HEK293 (cell line): ENCODE measurements around the gene UCN2.

Source experiments
- CTCF ChIA-PET: fragments of 350-600 bp; formaldehyde crosslinking; extraction: SDS; loops from one replicate; lab custom pipeline; 2021; ENCODE audit warnings: antibody characterized with exemption; lab: Yijun Ruan, JAX
- POLR2A ChIA-PET: fragments of 300-600 bp; formaldehyde crosslinking; extraction: SDS; loops from one replicate; lab custom pipeline; 2020; ENCODE audit warnings: antibody characterized with exemption, inconsistent platforms; lab: Yijun Ruan, JAX
- H3K27ac ChIP-seq: fragments of 200-500 bp; sonication (Bioruptor generic); 2 replicates; pipeline ENCODE4 v1.5.1; 2014; ENCODE audit warnings: low read depth, low read length, control low read depth, inconsistent platforms; ENCODE audit errors: extremely low read depth
- H3K36me3 ChIP-seq, 2 experiments: fragments of 200-500 bp in 1 of 2; sonication (Bioruptor generic) in 1 of 2; 1 replicate in 1 of 2; 2 replicates in 1 of 2; pipeline ENCODE4 v1.5.1; 2014 to 2017; ENCODE audit warnings: inconsistent platforms in 2 of 2, low read length in 2 of 2; ENCODE audit not compliant: control insufficient read depth in 2 of 2, insufficient read depth in 1 of 2
- H3K4me1 ChIP-seq: fragments of 200-500 bp; sonication (Bioruptor generic); 2 replicates; pipeline ENCODE4 v1.5.1; 2014; ENCODE audit warnings: mild to moderate bottlenecking, low read length, inconsistent platforms; ENCODE audit not compliant: control insufficient read depth, insufficient read depth
- H3K4me3 ChIP-seq: 2 replicates; pipeline ENCODE4 v1.5.1; 2011; ENCODE audit warnings: low read depth, mild to moderate bottlenecking, control low read depth, low read length, moderate library complexity
- H3K9me3 ChIP-seq: fragments of 200-500 bp; sonication (Bioruptor generic); 2 replicates; pipeline ENCODE4 v1.5.1; 2014; ENCODE audit warnings: low read depth, low read length, inconsistent platforms; ENCODE audit not compliant: control insufficient read depth, insufficient read depth
- ATF2 ChIP-seq: fragments of 450-650 bp; formaldehyde crosslinking; IDR thresholded peaks from 2 replicates; pipeline ENCODE4 v1.5.1; 2016; ENCODE audit warnings: missing biosample characterization, missing genetic modification characterization, low read depth
- GLI2 ChIP-seq: fragments of 450-650 bp; formaldehyde crosslinking; IDR thresholded peaks from 2 replicates; pipeline ENCODE4; 2017; ENCODE audit warnings: missing biosample characterization, missing genetic modification characterization, low read depth, borderline replicate concordance
- MYNN ChIP-seq: fragments of 450-650 bp; formaldehyde crosslinking; IDR thresholded peaks from 2 replicates; pipeline ENCODE4 v1.5.1; 2016; ENCODE audit warnings: missing biosample characterization, missing genetic modification characterization, borderline replicate concordance
- SCRT2 ChIP-seq: fragments of 450-650 bp; formaldehyde crosslinking; IDR thresholded peaks from 2 replicates; pipeline ENCODE4 v1.5.1; 2016; ENCODE audit warnings: missing biosample characterization, missing genetic modification characterization
- TCF7L2 ChIP-seq: IDR thresholded peaks from 2 replicates; pipeline ENCODE4 v1.6.1; 2011; ENCODE audit warnings: low read depth, mild to moderate bottlenecking, inconsistent platforms, low read length, moderate library complexity, borderline replicate concordance
- TSHZ1 ChIP-seq: fragments of 450-650 bp; formaldehyde crosslinking; IDR thresholded peaks from 2 replicates; pipeline ENCODE4 v1.5.1; 2016; ENCODE audit warnings: missing biosample characterization, missing genetic modification characterization, borderline replicate concordance
- ZBTB49 ChIP-seq: fragments of 450-650 bp; formaldehyde crosslinking; IDR thresholded peaks from 2 replicates; pipeline ENCODE4 v1.5.1; 2016; ENCODE audit warnings: missing biosample characterization, missing genetic modification characterization, low read depth
- ZIC2 ChIP-seq: fragments of 450-650 bp; formaldehyde crosslinking; IDR thresholded peaks from 2 replicates; pipeline ENCODE4 v1.5.1; 2016; ENCODE audit warnings: missing biosample characterization, missing genetic modification characterization
- ZNF140 ChIP-seq: fragments of 450-650 bp; formaldehyde crosslinking; IDR thresholded peaks from 2 replicates; pipeline ENCODE4 v1.5.1; 2016; ENCODE audit warnings: missing biosample characterization, missing genetic modification characterization
- ZNF174 ChIP-seq: fragments of 450-650 bp; formaldehyde crosslinking; IDR thresholded peaks from 2 replicates; pipeline ENCODE4 v1.5.0; 2017; ENCODE audit warnings: missing biosample characterization, mild to moderate bottlenecking, missing genetic modification characterization
- ZNF280C ChIP-seq: fragments of 450-650 bp; formaldehyde crosslinking; IDR thresholded peaks from 2 replicates; pipeline ENCODE4 v1.5.1; 2016; ENCODE audit warnings: missing biosample characterization, missing genetic modification characterization
- ZNF544 ChIP-seq: fragments of 450-650 bp; formaldehyde crosslinking; IDR thresholded peaks from 2 replicates; pipeline ENCODE4 v1.5.0; 2017; ENCODE audit warnings: missing biosample characterization, missing genetic modification characterization
- ZNF610 ChIP-seq: fragments of 450-650 bp; formaldehyde crosslinking; IDR thresholded peaks from 2 replicates; pipeline ENCODE4 v1.5.1; 2016; ENCODE audit warnings: missing biosample characterization, missing genetic modification characterization, borderline replicate concordance
- ZNF660 ChIP-seq: fragments of 450-650 bp; IDR thresholded peaks from 2 replicates; pipeline ENCODE4 v1.5.1; 2018; ENCODE audit warnings: missing biosample characterization, mild to moderate bottlenecking, missing genetic modification characterization
- ZSCAN18 ChIP-seq: fragments of 450-650 bp; formaldehyde crosslinking; IDR thresholded peaks from 2 replicates; pipeline ENCODE4 v1.5.1; 2016; ENCODE audit warnings: missing biosample characterization, missing genetic modification characterization
- ZSCAN30 ChIP-seq: fragments of 450-650 bp; IDR thresholded peaks from 2 replicates; pipeline ENCODE4 v1.5.1; 2018; ENCODE audit warnings: missing biosample characterization, mild to moderate bottlenecking, missing genetic modification characterization, moderate library complexity

Gene UCN2

GRCh38 chr3:48548126-48548525 is 15.5 kb downstream of the UCN2 start:
- no peaks in the 10 kb centered on the region for H3K9me3 ChIP-seq
- no peak overlapping the region for H3K4me3 ChIP-seq
- no peak overlapping the region for H3K27ac ChIP-seq
- no peaks in the 10 kb centered on the region for H3K4me1 ChIP-seq
- ChIA-PET CTCF (interaction anchor here (0.7 to 3.0 kb wide), 6 partner anchors 8 to 147 kb away, joined by 3 to 47 read pairs (median 4); no protein-coding TSS in a partner anchor), POLR2A (no interaction called here)
- peaks cover 0 to 18% of the 10 kb centered on the region in 2 experiments; a peak in 1 of 3 replicates for H3K36me3 ChIP-seq
- no peak for TF ChIP-seq MYNN
- no peak for TF ChIP-seq ZIC2
- TF ChIP-seq ZBTB49 (tag by site-specific recombination), result no peak
- no peak for TF ChIP-seq TSHZ1 (tag by site-specific recombination)
- no peak for TF ChIP-seq ZNF280C (tag by site-specific recombination)
- no peak for TF ChIP-seq ZNF610 (tag by site-specific recombination)
- TF ChIP-seq ZSCAN30 (tag by site-specific recombination), result no peak
- TF ChIP-seq ZNF140 (tag by site-specific recombination), result no peak
- TF ChIP-seq ATF2, result no peak
- no peak for TF ChIP-seq TCF7L2
- TF ChIP-seq ZSCAN18 (tag by site-specific recombination), result no peak

GRCh38 chr3:48546203-48546829 is 17.3 kb downstream of the UCN2 start:
- ChIA-PET CTCF (interaction anchor here (0.6 to 1.3 kb wide), 4 partner anchors 50 to 313 kb away, joined by 3 to 7 read pairs (median 4); no protein-coding TSS in a partner anchor), POLR2A (no interaction called here)
- Histone ChIP-seq H3K27ac (no peak overlapping the region), H3K4me3 (no peak overlapping the region), H3K36me3 (peaks cover 0 to 24% of the 10 kb centered on the region in 2 experiments; a peak in 1 of 3 replicates), H3K9me3 (no peaks in the 10 kb centered on the region), H3K4me1 (no peaks in the 10 kb centered on the region)
- TF ChIP-seq GLI2 (tag by site-specific recombination) (no peak), SCRT2 (no peak), ZNF660 (tag by site-specific recombination) (no peak), ZNF544 (tag by site-specific recombination) (no peak), ZNF174 (tag by site-specific recombination) (no peak)
